Activated T-helper 2 cell treated with anti-CD3 and anti-CD28 coated beads, Interferon-gamma antibody, Interleukin-2, Interleukin-4, amounts not matched to agents 10 μg/mL and 5 μg/mL and 100 μg/mL, durations not matched to agents 14 hours and 24 hours and 36 hours (primary cell): ENCODE results near the gene IL1RAPL2. TPM values are rescaled to one million over a fixed set of nuclear protein-coding genes. Genes with fewer than 3 reads are reported as not detected.

ENCODE experiments used
- DNase-seq: peaks from one replicate; pipeline ENCODE4 v3.0.0; 2021; ENCODE audit warnings: low spot score
- H3K27ac Mint-ChIP-seq: one replicate; pipeline ENCODE4 v1.8.0; 2021; ENCODE audit warnings: mixed read lengths
- H3K27me3 Mint-ChIP-seq: one replicate; pipeline ENCODE4 v1.8.0; 2021; ENCODE audit warnings: low read depth, mixed read lengths
- H3K36me3 Mint-ChIP-seq: one replicate; pipeline ENCODE4 v1.8.0; 2021; ENCODE audit warnings: low read depth, mixed read lengths
- H3K4me1 Mint-ChIP-seq: one replicate; pipeline ENCODE4 v1.8.0; 2021; ENCODE audit warnings: low read depth, mixed read lengths
- H3K4me3 Mint-ChIP-seq: one replicate; pipeline ENCODE4 v1.8.0; 2021; ENCODE audit warnings: low read depth, mild to moderate bottlenecking, moderate library complexity, mixed read lengths
- H3K9me3 Mint-ChIP-seq: one replicate; pipeline ENCODE4 v1.8.0; 2021; ENCODE audit warnings: mixed read lengths
- intact Hi-C: fragments of 100-400 bp; cut with micrococcal nuclease; formaldehyde crosslinking; loops from one replicate; pipeline ENCODE4 v1.15.1; 2023
- total RNA-seq: library from RNA; stranded (reverse); gene quantifications from 2 replicates; pipeline ENCODE4 v1.2.3, GENCODE V29; 2022

The IL1RAPL2 gene
- total RNA-seq, 1 donor from 2014 or later, result not detected

DNA sequence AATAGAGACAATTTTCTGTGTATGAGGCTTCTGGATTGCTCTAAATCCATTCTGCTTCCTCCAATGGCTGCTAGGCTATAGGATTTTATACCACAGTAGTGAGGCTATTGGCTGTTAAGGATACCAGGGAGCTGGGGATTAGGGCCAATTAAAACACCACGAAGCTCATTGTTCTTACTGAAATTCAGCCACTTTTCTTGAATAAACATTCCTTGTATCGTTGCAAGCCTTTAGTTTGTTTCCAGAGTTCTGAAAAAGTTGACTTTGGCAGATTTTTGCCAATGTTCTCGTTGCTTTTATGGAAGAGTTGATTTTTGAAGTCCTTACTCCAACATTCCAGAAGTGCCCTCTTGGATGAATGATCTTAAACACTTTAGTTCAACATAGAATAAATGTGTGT is 892.8 kb downstream of the IL1RAPL2 start:
- no peaks in the 10 kb centered on the region for H3K4me1 Mint-ChIP-seq
- no peak overlapping the region for H3K4me3 Mint-ChIP-seq
- no peak for DNase-seq
- H3K27ac Mint-ChIP-seq, result no peak overlapping the region
- intact Hi-C loops, result no loop called here
- H3K9me3 Mint-ChIP-seq, result no peaks in the 10 kb centered on the region
- H3K36me3 Mint-ChIP-seq, result no peaks in the 10 kb centered on the region
- H3K27me3 Mint-ChIP-seq, result no peaks in the 10 kb centered on the region

DNA sequence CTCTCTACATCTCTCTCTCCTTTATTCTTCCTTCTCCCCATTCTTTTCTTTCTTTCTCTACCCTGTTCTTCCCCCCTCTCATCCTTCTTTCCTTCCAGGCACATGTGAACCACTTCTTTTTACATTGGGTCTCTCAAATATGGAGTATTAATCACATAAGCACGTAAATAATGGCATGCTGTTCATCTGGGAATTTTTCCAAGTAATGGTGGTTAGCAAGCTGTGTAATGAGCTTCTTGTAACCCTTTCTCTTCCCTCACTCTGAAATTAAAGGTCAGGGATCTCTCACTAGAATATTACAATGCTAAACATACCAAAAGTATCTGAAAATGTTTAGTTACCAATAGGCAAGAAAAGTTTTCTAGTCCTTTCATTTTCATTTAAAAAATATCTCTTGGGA is 894.4 kb downstream of the IL1RAPL2 start:
- H3K9me3 Mint-ChIP-seq, result no peaks in the 10 kb centered on the region
- H3K27me3 Mint-ChIP-seq, result no peaks in the 10 kb centered on the region
- H3K4me3 Mint-ChIP-seq, result no peak overlapping the region
- no peaks in the 10 kb centered on the region for H3K36me3 Mint-ChIP-seq
- intact Hi-C loops, result no loop called here
- no peak for DNase-seq
- no peaks in the 10 kb centered on the region for H3K4me1 Mint-ChIP-seq
- H3K27ac Mint-ChIP-seq, result no peak overlapping the region

DNA sequence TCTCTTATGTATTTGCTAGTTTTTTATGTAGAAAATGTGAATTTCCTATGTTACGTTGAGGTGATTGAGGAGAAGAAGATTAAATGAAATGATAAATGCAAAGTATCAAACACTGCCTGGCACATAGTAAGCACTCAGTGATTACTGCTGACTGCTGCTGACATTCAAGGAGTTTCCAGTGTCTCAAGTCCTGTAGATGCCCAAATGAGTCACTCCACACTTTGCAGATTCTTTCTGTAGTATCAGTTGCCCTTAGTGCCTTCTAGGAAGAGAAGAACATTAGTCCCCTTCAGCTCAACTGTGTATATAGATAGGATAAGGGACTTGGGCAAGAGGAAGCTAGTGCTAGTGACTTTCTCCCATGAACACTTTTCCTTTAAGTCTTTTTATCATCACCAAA is 895.0 kb downstream of the IL1RAPL2 start:
- intact Hi-C loops, result no loop called here
- Mint-ChIP-seq H3K27me3 (no peaks in the 10 kb centered on the region), H3K27ac (no peak overlapping the region), H3K9me3 (no peaks in the 10 kb centered on the region), H3K36me3 (no peaks in the 10 kb centered on the region), H3K4me3 (no peak overlapping the region), H3K4me1 (no peaks in the 10 kb centered on the region)
- DNase-seq, result no peak

DNA sequence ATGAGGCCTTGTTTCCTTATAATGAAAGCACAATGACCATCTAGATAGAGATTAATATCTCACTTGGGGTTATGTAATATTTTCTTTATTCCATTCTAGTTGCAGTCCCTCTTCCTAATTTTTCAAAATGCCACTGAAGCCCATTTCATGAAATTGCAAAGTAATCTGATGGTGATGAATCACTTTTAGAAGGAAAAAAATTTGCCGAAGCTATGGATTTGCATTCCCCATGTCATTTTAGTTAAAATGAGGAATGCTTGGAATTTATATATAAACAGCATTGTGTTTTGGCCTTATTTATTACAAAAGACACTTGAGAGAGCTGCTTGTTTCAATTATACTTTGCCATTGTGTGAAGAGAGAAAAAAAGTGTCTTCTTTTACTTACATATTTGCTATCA is 896.2 kb downstream of the IL1RAPL2 start:
- H3K9me3 Mint-ChIP-seq, result no peaks in the 10 kb centered on the region
- no peaks in the 10 kb centered on the region for H3K4me1 Mint-ChIP-seq
- DNase-seq, result no peak
- no peak overlapping the region for H3K27ac Mint-ChIP-seq
- no peaks in the 10 kb centered on the region for H3K27me3 Mint-ChIP-seq
- H3K36me3 Mint-ChIP-seq, result no peaks in the 10 kb centered on the region
- no peak overlapping the region for H3K4me3 Mint-ChIP-seq
- intact Hi-C loops, result no loop called here

DNA sequence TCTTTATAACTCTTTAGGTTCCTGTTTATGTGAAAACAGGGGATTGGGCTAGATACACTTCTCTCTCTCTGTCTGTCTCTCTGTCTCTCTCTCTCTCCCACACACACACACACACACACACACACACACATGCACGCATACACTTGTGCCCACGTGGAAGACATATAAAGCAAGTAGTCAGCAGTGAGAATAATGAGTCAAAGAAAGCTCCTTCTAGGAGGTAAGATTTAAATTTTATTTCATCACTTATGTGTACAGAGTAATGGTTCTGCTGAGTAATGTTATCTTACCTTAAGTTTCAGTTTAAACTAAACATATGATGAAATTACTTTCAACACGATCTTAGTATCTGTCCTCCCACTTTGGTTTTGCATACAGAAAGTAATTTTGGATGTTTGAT is 897.5 kb downstream of the IL1RAPL2 start:
- no peaks in the 10 kb centered on the region for H3K36me3 Mint-ChIP-seq
- no peak overlapping the region for H3K4me3 Mint-ChIP-seq

DNA sequence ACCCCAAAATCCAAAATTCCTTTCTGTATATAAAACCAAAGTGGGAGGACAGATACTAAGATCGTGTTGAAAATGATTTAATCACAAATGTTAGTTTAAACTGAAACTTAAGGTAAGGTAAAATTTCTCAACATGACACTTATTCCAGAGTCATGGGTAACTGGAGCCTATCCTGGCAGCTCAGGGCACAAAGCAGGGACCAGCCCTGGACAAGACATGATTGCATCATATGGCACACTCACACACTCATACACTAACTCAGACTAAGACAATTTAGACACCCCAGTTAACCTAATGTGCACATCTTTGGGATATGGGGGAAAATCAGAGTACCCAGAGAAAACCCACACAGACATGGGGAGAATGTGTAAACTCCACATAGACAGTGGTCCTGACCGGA is 898.6 kb downstream of the IL1RAPL2 start:
- Mint-ChIP-seq H3K4me1 (no peaks in the 10 kb centered on the region), H3K36me3 (no peaks in the 10 kb centered on the region), H3K9me3 (no peaks in the 10 kb centered on the region)

More for the DNA sequence above, 897.5 kb downstream of the IL1RAPL2 start:
- DNase-seq, result no peak
- intact Hi-C loops, result no loop called here
- no peaks in the 10 kb centered on the region for H3K4me1 Mint-ChIP-seq
- H3K9me3 Mint-ChIP-seq, result no peaks in the 10 kb centered on the region
- H3K27me3 Mint-ChIP-seq, result no peaks in the 10 kb centered on the region
- no peak overlapping the region for H3K27ac Mint-ChIP-seq

DNA sequence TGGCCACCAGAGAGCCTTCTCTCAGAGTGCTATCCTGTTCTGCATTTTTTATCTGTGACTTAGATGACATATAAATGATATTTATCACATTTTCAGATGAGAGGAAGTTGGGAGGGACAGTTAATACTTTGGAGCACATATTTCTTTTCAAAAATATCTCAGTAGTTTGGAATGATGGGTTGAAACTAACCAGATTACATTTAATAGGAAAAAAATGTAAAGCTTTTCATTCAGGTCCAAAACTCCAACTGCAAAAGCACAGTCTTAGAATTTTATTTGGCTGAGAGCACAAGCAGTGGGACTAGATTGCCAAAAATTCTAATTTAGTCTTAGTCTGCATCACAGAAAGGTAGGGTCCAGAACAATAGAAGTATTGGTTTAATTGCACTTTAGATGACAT is 902.7 kb downstream of the IL1RAPL2 start:
- no peak for DNase-seq
- intact Hi-C loops, result no loop called here
- no peaks in the 10 kb centered on the region for H3K9me3 Mint-ChIP-seq

More for the DNA sequence above, 898.6 kb downstream of the IL1RAPL2 start:
- H3K4me3 Mint-ChIP-seq, result no peak overlapping the region
- no peaks in the 10 kb centered on the region for H3K27me3 Mint-ChIP-seq
- intact Hi-C loops, result no loop called here
- no peak overlapping the region for H3K27ac Mint-ChIP-seq
- no peak for DNase-seq

DNA sequence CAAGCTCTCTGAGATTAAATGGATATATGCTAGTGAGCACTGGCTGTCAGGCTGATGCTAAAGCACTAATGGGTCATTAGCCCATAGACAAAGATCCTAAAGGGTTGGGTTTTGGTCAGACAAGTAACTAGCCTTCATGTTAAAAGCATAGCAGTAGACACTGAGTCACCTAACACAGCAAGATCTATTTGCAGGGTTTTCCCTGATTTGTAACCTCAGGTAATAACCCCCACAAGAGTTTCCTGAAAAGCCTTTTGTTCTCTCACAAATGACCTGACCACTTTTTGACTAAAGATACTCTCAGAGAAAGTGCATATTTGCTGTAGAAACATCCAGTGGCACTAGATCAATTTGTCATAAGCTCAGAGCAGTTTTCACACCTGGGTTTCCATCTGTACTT is 905.6 kb downstream of the IL1RAPL2 start:
- H3K36me3 Mint-ChIP-seq, result no peaks in the 10 kb centered on the region
- no peak overlapping the region for H3K27ac Mint-ChIP-seq
- no peak overlapping the region for H3K4me3 Mint-ChIP-seq
- no peak for DNase-seq
- H3K9me3 Mint-ChIP-seq, result no peaks in the 10 kb centered on the region
- no peaks in the 10 kb centered on the region for H3K27me3 Mint-ChIP-seq
- intact Hi-C loops, result no loop called here
- no peaks in the 10 kb centered on the region for H3K4me1 Mint-ChIP-seq

More for the DNA sequence above, 902.7 kb downstream of the IL1RAPL2 start:
- H3K27me3 Mint-ChIP-seq, result no peaks in the 10 kb centered on the region
- no peak overlapping the region for H3K27ac Mint-ChIP-seq
- H3K36me3 Mint-ChIP-seq, result no peaks in the 10 kb centered on the region
- H3K4me1 Mint-ChIP-seq, result no peaks in the 10 kb centered on the region
- H3K4me3 Mint-ChIP-seq, result no peak overlapping the region

DNA sequence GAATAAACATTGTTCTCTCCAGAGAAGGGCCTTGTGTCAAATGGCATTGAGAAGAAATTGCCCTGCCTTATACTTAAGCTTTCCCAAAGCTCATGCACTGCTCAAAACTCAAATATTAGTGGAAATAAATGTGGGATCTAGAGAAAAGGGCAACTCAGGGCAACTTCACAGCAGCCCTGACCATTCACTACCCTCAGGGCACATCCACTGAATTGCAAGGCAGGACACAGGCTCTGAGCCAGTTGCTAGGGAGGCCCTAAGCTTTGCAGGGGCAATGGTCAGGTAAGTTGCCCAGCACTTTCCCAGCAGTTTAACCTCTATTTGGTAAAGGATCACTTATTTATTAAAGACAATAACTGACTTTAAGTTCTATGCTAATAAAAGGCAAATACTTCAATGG is 909.8 kb downstream of the IL1RAPL2 start:
- Mint-ChIP-seq H3K4me1 (no peaks in the 10 kb centered on the region), H3K9me3 (peaks cover 6% of the 10 kb centered on the region), H3K36me3 (no peaks in the 10 kb centered on the region), H3K27ac (no peak overlapping the region), H3K27me3 (no peaks in the 10 kb centered on the region), H3K4me3 (no peak overlapping the region)
- intact Hi-C loops, result no loop called here
- no peak for DNase-seq

DNA sequence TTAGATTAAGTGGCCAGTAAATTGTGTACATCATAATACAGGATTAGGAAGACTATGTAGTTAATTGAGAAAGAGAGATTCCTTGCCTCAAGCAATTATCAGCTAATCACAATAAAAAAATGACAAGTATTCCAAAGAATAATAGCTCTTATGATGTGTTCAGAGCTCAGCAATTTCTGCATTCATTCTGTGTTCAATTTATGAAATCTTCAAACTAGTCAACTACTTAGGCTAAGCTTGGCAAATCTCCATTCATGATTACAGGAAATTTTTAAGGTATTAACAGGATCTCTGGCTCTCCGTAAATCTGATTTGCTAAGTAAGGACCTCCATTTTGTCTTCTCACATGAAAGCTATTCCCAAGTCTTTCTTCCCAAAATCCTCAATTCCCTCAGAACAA is 911.4 kb downstream of the IL1RAPL2 start:
- no peak overlapping the region for H3K27ac Mint-ChIP-seq
- no peak for DNase-seq
- intact Hi-C loops, result no loop called here
- H3K4me3 Mint-ChIP-seq, result no peak overlapping the region
- H3K27me3 Mint-ChIP-seq, result no peaks in the 10 kb centered on the region
- no peaks in the 10 kb centered on the region for H3K4me1 Mint-ChIP-seq
- peaks cover 6% of the 10 kb centered on the region for H3K9me3 Mint-ChIP-seq
- no peaks in the 10 kb centered on the region for H3K36me3 Mint-ChIP-seq

DNA sequence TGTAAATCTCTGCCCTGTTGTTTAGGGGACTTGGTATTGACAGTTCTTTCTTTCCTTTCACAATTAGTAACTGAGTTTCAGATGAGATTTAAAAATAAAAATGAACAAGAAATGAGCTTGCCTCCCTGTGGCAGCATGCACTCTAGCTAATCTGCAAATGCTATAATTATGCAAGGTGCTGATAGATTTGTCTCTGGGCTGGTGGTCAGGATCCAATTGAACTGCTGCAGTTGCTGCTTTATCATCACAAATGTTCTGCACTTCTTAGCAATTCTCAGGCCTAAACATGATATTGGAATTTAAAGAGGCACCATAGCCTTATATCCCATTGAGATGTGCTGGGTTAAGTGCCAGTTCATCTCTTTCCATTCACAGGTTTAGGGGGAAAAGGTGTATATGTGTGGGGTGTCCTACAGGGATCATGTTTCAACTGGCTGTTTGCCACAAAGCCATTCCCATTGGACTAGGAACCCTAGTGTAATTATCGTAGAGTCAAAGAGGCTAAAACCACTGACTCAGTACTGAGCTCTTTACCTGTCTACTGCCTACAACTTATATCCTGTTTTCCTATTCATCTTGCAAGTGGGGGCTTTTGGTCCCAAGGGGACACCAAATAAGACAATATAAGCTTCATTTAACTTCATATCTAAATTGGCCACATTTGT is 914.8 kb downstream of the IL1RAPL2 start:
- no peaks in the 10 kb centered on the region for H3K4me1 Mint-ChIP-seq
- H3K27me3 Mint-ChIP-seq, result no peaks in the 10 kb centered on the region
- no peak overlapping the region for H3K4me3 Mint-ChIP-seq
- H3K36me3 Mint-ChIP-seq, result no peaks in the 10 kb centered on the region
- H3K9me3 Mint-ChIP-seq, result peaks cover 11% of the 10 kb centered on the region
- H3K27ac Mint-ChIP-seq, result no peak overlapping the region
- intact Hi-C loops, result no loop called here
- no peak for DNase-seq

DNA sequence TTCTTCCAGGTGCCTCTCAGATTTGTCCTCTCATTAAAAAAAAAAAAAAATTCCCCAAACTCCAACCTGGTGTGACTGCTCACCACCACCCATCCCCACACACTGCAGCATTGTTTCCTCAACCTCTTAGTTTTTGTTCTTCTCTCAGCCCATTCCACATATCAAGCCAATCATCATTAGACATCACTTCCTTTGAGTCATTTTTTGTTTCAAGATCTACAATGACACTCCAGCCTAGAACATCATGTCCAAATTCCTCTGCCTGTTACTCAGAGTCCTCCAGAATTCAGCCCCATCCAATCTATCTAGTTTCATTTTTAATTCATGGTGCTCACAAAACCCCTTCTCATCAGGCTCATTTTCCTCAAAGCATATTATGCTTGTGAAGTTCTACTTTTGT is 917.0 kb downstream of the IL1RAPL2 start:
- intact Hi-C loops, result no loop called here
- no peak for DNase-seq
- Mint-ChIP-seq H3K27me3 (no peaks in the 10 kb centered on the region), H3K27ac (no peak overlapping the region), H3K9me3 (peaks cover 13% of the 10 kb centered on the region), H3K36me3 (no peaks in the 10 kb centered on the region), H3K4me3 (no peak overlapping the region), H3K4me1 (no peaks in the 10 kb centered on the region)

DNA sequence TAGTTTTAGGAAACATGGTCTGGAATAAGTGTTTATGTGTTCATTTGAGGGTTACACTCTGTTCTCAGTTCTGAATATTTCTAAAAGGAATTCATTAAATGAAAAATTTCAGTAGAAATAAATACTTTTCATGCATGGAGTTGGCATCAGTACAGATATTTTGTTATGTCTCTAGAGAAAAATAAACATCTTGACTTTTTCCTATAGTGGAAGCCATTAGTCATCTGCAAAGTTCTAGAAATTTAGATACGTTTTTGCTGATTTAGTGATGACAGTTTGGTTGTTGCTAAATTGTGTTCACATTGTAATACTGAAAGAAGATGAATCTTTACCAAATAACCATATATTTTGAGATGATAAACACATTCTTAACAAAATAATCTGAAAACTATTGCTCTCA is 922.7 kb downstream of the IL1RAPL2 start:
- intact Hi-C loops, result no loop called here
- no peak for DNase-seq
- Mint-ChIP-seq H3K27ac (no peak overlapping the region), H3K36me3 (no peaks in the 10 kb centered on the region), H3K27me3 (no peaks in the 10 kb centered on the region), H3K4me1 (no peaks in the 10 kb centered on the region), H3K9me3 (peaks cover 7% of the 10 kb centered on the region), H3K4me3 (no peak overlapping the region)

DNA sequence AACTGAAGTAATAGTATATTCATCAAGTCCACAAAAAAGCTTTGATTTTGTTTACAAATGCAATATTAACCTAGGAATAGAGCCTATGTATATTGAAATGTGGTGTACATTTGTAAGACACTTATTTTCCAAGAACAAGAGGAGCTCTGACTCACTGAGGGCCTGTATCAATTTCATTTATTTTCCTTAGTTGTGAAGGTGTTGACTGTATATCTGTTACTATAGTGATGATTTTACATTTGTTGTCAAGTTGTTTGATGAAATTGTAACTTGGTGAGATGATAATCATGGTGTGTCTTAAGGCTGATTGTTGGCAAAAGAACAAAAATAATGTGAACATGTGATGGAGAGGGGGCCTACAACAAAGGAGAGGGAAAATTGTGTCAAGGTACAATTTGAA is 929.4 kb downstream of the IL1RAPL2 start:
- H3K4me1 Mint-ChIP-seq, result no peaks in the 10 kb centered on the region
- no peaks in the 10 kb centered on the region for H3K27me3 Mint-ChIP-seq
- intact Hi-C loops, result no loop called here
- no peak overlapping the region for H3K4me3 Mint-ChIP-seq
- no peaks in the 10 kb centered on the region for H3K9me3 Mint-ChIP-seq
- no peak overlapping the region for H3K27ac Mint-ChIP-seq
- no peak for DNase-seq
- no peaks in the 10 kb centered on the region for H3K36me3 Mint-ChIP-seq
